NCI-H748 (cell line): ENCODE measurements around the gene OLFM2.
"Not testable (repeated sequence)": the region's sequence is repeated elsewhere in the genome, so short reads cannot be mapped to it uniquely, and the experiment has no call there.

Experiments used
- DNase-seq: peaks from one replicate; lab custom pipeline; 2025; ENCODE audit not compliant: unreplicated experiment; lab: John Stamatoyannopoulos, UW

Gene OLFM2

GRCh38 chr19:9943744-9944143, 7.4 kb upstream of the OLFM2 start:
- no peak for DNase-seq

- DNase-seq, result no peak
These were observed 5.4 kb upstream of the OLFM2 start for GRCh38 chr19:9941671-9942070.

- DNase-seq, result no peak
These were observed 4.9 kb upstream of the OLFM2 start for GRCh38 chr19:9941231-9941630.

- DNase-seq, result no peak
These were observed 4.5 kb upstream of the OLFM2 start for GRCh38 chr19:9940778-9941177.

- DNase-seq, result no peak
These were observed 3.1 kb upstream of the OLFM2 start for GRCh38 chr19:9939301-9939913.

GRCh38 chr19:9937001-9937411, 691 bp upstream of the OLFM2 start:
- no peak for DNase-seq

GRCh38 chr19:9935506-9936325, 599 bp downstream of the OLFM2 start:
- DNase-seq, result peak; percentile 27

- DNase-seq, result peak; percentile 42
These were observed 2.0 kb downstream of the OLFM2 start for GRCh38 chr19:9934132-9934950.

GRCh38 chr19:9932835-9933234, 3.5 kb downstream of the OLFM2 start:
- DNase-seq, result no peak

- no peak for DNase-seq
These were observed 4.7 kb downstream of the OLFM2 start for GRCh38 chr19:9931629-9932028.

- no peak for DNase-seq
These were observed 12.9 kb downstream of the OLFM2 start for GRCh38 chr19:9923440-9923839.

GRCh38 chr19:9922782-9923379, 13.4 kb downstream of the OLFM2 start:
- not testable (repeated sequence) for DNase-seq

- peak; percentile 38 for DNase-seq
These were observed 19.0 kb downstream of the OLFM2 start for GRCh38 chr19:9917321-9917720.

- DNase-seq, result no peak
These were observed 19.6 kb downstream of the OLFM2 start for GRCh38 chr19:9916719-9917118.

- DNase-seq, result peak; percentile 71
These were observed 21.8 kb downstream of the OLFM2 start for GRCh38 chr19:9914315-9915207.

GRCh38 chr19:9914001-9914314, 22.4 kb downstream of the OLFM2 start:
- DNase-seq, result no peak

GRCh38 chr19:9913237-9914000, 22.9 kb downstream of the OLFM2 start:
- DNase-seq, result no peak

- no peak for DNase-seq
These were observed 23.6 kb downstream of the OLFM2 start for GRCh38 chr19:9912551-9913236.

GRCh38 chr19:9911524-9912185, 24.7 kb downstream of the OLFM2 start:
- no peak for DNase-seq
